NCI-H1694 treated with DMSO at 0.1 percent for 48 hours (cell line): ENCODE results near the gene PITX2.

Experiments used
- DNase-seq: peaks from one replicate; lab custom pipeline; 2025; lab: John Stamatoyannopoulos, UW

Gene PITX2

DNA sequence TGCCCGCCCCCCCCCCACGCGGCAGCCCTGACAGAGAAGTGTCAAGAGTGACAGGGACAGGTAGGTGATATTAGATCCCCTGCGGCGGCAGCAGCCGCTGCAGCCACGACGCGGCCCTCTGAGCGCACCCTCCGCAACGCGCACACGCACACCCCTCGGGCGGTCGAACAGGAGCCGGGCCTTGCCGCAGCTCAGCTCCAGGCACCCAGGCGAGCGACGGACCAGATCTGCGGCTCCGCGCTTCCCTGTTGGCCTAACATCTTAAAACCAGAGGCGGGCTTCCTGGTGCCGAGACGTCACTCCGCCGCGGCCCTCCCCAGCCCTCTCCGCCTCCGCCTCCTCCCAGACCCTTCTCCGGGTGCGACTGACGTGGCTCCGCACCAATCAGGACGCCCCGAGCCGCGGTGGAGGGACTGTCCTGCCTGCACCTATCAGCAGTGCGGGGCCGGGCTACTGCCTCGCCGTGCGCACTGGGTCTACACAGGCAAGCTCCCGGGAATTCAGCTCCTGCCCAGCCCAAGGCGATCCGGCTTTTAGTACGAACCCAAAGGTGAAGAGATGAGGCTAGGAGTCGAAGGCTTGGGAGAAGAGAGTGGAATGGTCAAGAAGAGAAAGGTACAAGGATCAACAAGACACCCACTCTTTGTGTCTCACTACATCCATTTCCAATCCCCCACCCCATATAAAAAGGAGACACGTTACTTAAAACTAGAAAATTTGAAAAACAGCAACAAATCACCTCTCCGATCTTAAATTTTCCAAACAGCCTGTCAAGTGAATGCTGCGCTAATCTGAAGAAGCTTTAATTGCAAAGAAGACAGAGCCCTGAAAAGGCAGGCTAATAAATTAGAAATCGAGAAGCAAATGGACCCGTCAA lies at the start of gene PITX2:
Gene PITX2, minus strand, starts transcription at position 237 of the 877 bp plus-strand sequence. CDS start 617 bp downstream, outside the sequence.
- no peak for DNase-seq

DNA sequence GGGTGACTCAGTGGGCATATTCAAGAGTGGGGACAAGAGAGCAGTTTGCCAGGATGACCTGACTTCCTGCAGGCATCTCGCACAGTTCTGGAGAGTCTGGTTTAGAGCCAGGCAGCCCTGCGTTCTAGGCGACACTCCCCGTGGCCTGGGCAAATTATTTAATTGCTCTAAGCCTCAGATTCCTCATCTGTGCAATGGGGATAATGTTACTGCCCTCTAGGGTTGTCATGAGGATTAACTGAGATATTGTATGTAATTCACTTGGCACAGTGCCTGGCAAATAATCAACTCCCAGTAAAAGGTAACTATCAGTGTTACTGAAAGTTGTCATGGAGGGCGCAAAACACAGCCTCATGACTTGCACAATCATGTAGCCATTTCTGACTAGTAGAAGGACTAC lies 48.8 kb upstream of the PITX2 start:
- DNase-seq: no peak

DNA sequence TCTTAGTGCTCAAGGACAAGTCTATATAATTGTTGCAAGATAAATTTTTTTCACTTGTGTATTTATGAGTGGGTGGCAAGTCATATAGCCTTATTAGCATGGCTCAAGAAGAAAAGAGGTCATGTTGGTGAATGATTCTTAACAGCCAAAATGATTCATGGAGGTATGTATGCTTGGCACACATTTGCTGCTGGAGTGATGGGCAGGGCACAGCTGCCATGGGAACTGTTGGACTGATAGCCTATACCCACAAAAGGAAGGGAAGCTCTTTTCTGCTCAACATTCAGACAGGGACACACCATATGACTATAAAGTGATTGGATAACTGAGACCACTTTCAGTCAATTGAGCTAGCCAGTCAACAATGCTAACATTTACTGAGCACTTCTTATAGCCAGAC lies 46.8 kb upstream of the PITX2 start:
- no peak for DNase-seq

DNA sequence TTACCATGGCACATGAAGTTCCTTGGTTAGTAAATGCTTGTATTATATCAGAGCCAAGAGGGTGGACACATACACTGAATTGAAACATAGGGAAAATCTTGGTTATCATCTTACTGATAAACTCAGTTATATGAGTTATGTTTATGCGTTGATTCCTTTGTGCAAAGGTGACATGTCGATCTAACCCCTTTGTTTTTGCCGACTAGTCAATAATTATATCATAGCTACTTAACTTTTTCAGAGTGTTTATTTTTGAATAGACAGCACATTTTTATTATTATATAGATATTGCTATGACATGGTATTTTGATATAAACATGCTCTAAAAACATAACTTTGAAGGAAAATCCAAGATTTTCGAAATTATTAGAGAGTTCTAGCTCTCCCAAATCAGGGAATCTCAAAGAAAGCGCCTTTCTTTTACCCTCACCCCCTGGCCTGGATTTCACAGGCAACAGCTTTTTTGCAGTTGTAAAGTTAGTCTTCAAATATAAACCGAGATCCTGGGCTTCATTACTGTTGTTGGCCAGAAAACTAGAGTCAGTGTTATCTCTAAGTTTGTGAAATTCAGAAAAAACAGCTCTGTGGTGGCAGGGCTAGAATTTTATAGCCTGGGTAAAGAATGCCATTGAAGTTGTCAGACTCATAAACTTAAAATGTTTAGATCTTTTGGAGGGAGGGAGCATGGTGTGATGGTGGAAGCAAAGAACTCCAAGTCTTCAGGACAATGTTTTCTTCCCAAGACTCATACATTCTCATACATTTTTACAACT lies 45.8 kb upstream of the PITX2 start:
- DNase-seq: no peak

DNA sequence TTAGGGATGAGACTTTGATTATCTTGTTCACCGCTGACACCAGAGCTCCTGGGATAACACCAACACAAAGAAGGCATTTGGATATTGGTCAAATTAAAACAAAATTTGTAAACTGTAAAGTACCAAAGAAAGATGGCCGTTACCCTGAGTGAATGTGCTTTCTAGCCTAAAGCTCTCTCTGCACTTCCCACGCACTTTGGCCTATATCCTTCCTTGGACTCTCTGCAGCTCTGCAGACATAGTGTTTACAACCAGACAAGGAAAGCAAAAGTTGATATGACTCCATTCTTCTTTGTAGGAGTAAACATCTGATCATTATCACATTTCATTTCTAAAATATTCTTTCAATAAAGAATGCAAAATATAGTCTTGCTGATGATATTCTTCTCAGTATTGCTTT lies 44.8 kb upstream of the PITX2 start:
- no peak for DNase-seq

DNA sequence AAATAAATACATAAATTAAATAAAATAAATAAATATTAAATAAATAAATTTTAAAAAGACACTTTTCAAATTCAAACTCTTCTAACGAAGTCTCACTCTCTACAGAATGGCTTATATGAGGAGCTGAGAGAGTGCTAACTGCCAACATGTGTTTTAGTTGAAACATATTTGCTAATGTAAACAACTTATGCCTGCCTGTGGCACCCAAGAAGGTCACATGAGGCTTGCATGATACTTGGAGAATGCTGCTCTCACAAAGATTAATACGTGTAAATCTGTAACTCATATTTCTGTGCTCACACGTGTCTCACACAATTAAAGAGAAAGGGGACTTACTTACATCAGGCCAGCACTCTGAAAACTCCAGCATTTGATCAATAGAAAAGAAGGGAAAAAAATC lies 43.2 kb upstream of the PITX2 start:
- DNase-seq: no peak

DNA sequence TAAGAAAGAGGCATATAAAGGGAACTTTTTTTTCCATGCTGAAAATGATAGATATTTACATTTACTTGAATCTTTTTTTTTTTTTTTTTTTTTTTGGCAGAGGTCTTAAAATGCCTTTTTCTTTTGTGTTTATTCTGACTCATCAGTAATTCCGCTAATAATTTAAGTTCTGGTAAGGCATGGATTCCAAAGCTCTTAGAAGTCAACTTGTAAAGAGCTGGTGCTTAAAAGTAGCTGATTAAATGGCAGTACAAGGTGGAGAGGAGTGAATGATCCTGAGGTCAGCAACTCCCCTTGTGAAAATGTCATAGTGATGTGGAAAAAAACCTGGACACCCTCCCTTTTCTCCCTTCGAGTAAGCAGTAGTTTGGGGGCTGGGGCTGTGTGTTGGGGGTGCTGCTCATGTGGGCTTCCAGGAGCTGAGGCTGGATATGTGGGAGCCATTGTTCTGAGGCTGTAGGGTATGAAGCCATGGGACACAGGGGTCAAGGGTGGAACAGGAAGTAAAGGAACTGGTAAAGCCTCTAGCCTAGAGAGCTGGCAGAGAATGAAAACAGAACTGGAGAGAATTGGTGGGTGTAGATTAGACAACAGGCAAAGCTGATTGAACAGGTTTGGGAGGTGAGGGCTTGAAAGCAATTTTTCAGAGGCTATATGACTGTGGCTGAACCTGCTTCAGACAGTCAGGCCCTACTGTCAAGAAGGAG lies 41.0 kb upstream of the PITX2 start:
- no peak for DNase-seq

DNA sequence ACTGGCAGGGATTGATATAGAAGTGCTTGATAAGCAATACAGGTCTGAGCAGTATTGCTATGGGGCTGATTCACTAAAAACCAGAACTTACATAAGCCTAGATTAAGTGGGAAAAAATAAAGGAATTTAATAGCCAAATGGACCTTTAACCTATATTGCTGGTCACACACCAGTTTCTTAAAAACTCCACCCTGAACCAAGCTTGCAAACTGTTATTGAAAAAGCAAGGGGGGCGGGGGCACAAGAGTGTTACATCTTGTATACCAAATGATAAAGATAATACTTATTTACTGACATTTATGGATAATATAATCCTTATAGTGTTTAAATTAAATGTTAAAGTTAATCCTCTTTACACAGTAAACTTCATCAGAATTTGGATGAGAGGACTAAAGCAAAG lies 40.3 kb upstream of the PITX2 start:
- DNase-seq: no peak

DNA sequence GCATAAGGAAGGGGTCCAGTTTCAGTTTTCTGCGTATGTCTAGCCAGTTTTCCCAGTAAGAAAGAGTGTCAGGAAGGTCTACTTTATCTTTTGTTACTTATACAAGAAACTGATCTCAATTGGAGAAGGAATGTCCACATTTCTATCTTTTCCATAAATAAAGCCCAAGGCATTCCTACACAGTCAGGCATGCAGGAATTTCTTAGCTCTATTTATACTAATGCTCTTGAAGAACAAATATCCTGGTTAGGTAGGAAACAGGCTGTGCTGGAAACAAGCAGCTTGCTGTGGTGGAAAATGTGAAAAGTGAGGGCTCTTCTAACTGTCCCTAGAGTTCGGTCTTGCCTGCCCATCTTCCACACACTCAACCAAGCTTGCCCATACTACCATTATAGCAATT lies 37.9 kb upstream of the PITX2 start:
- DNase-seq: no peak

DNA sequence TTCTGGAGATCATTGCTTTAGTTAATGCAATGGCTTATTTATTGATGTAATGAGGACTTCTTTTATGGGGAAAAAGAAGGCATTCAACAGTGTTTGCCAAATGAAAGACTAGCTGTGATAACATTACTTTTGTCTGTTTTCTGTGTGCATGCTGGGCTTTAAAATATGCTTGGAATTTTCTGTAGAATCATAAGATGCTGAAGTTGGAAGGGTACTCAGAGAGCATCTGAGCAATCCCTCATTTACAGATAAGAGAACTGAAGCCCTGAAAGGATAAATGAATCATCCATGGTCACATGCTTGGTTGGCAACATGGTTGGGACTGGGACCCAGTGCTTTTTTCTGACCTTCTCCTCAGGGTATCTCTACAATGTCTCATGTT lies 31.4 kb upstream of the PITX2 start:
- DNase-seq: no peak

DNA sequence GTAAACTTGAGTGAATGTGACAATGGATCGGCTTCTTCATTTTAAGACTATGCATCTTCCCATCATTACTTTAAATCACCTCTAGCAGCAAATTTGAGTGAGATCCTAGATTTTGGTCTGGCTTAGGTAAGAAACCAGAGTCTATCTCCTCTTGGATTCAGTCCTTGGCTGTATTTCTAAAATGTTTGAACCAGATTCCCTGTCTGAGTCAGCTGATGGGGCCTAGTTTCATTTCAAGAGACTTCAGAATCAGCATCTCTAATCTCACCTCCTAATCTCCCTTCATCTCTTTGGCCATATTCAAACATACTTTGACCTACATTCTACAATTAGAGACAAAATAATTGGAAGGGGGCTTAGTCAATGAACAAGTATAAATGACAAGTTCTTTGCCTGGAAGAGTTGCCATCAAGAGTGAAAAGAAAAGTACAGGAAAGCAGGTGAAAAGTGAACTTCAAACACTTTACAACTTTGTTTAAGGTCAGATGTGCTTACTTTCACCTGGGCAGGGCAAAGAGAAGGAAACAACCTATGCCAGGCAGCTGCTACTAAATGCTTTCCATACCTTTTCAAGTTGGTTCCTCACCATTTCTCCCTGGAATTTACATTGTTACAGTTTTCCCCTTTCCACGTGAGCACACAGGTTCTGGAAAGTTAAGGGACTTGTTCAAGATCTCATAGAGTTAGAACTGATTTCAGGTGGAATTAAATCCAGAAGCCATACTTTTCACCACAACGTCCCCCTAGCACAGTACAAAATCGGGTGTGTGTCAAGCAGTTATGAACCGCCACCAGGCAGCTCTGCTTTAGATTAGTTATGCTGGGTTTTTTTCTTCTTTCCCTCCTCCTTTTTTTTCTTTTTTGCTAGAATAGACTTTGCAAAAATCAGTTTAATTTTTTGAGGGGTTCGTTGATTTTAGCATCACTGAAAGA lies 30.7 kb upstream of the PITX2 start:
- no peak for DNase-seq

DNA sequence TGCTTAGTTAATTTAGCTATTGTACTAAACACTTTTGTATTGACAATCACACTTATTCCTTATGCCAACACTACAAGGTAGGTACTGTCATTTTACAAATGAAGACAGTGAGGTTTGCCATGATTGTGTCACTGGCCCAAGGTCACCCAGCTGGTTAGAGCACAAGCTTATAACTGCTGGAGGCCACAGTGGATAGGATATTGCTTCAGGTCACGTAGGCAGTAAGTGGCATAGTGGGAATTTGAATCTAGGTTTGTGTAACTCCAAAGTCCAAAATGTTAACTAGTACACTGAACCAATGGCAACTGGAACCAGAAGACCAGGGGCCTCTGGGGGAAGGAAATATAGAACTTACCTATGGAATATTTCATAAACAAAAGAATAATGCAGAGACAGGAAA lies 21.1 kb upstream of the PITX2 start:
- no peak for DNase-seq

DNA sequence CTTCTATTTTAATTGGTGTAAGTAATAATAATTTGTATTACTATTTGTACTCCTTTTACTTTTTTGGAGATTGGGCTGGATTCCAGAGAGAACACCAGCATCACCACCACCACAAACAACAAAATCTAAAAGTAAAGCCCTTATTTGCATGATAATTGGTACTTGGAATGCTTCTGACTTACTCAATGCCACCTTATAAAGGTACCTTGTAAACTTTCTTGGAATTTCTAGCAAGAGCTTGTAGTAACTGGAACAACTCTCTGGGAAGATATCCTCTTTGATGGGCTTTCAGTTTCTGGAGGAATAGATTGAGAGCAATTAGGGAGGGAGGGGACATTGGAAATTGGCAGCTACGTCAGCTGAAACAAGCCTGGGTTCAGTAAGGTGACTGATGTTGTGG lies 20.2 kb upstream of the PITX2 start:
- DNase-seq: no peak

DNA sequence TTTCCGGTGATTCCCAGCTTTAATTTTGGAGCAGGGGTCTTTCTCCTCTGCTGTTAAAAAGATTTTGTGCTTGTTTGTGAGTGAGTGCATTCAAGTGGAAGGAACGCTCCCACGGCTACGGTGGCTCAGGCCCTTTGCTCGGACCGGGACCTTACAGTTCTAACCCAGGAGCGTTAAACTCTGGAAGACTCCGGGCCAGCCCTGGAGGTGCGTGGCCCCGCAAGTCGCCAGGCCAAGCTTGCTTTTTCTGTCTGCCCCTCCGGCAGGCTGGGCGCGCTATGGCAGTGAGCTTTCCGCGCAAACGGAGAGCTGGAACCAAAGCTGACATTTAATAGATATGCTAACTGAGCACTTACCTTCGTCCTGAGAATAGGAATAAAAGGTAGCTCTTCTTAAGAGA lies 18.3 kb upstream of the PITX2 start:
- DNase-seq: no peak

DNA sequence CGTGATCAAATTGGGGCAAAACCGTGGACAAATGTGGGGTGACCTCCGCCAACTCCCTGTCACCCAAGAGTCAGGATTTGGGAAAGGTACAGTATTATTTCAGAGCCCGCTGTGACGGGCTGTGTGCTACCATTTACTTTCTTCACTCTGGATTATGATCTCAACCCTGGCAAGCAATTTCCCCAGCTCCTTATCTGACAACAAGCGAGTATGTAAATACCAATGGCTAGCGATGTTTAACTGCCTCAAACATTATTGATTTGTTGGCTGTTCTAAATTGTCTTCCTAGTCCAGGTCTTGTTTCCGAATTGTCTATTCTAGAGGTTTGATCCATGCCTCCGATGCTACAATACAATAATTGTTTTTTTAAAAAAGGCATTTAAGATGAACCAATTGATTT lies 17.7 kb upstream of the PITX2 start:
- DNase-seq: no peak

DNA sequence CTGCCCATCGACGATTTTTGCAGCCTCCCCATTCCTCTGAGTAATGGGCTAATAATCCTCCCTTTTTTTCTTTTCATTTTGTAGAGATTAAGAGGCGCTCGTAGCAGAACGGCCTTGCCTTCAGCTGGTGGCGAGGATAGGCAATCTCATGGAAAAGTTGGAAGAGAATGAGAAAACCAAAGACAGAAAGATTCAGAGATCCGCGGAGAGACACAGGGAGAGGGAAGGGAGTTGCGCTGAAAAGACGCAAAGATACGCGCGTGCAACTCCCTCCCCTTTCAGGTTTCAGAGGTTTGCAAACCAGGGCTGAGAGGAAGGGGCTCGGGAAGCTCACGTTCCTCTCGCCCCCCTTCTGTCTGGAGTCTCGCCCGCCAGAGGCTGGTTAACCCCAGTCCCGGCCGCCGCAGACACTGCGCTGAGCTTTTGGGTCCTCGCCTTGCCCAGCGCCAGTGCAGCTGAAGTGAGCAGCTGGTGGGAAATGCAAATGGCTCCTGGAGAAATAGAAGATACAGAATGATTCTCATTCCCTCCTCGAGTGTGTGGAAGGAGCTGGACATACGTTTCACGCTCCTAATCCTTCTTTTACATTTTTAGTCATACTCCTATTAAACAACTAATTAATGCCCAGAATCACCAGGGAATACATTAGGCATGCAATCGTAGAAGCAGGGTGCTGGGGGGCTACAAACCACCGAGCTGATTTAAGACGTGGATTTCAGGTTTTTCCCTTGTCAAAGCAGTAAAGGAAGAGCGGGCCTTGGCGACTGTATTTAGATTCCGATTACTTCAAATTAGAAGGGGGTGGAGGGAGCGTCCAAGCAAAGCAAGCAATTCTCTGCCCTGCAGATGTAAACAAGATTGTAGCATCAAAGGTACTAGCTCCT lies 16.6 kb upstream of the PITX2 start:
- DNase-seq: no peak

DNA sequence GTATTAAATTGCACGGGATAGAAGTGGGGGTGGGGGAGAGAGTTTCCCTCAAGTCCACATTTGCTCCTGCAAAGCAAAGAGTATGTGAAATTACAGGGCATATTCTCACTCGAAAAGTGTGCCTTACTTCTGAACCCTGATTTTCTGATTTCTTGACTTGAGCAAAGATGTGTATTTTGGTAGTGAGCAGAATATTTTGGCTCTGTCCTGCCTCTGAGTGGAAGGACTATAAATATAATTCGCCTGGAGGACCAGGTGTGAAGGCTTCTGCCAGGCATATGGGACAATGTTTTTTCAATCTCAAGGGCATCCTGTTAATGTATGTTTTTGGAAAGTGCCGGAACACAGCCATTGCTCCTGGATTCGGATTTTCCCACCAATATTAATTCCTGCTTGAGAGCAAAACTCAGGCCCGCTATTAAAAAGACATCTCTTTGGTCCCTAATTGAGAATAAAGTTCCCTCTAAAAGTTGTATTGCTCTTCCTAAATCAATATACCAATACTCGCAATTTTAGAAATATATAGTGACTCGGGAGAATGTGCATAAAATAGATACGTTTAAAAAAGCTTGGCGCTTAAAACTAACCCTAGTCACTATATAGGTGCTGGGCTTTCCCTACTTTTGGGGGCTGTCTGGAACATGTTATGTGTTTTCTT lies 15.3 kb upstream of the PITX2 start:
- no peak for DNase-seq

DNA sequence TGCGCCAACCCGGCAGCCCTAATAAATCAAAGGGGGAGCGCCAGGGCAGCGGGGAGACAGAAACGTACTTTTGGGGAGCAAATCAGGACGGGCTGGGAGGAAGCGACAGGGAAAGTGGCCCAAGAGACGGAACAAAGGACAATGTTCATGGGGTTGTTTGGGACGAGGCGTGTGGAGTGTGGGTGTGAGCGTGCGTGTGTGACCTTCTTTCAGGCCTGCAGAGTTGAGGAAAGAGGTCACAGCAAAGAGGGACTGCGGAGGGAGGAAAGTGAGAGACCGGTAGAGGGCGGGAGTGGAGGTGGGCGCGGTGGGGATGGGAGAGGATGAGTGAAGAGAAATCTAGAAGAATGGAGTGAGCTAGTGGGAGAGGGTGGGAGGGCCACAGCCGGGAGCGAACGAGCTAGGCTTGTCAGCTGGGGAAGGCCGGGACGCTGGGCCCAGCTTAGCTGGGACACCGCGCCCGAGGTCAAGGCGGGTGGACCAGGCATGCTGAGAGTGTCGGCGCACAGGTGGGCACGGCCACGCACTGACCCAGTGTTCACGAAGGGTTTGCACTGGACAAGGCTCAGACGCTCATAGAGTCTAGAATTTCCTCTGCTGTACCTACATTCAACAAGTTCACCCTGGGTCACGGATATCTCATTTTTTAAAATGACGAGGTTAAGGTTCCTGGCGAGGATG lies 14.7 kb upstream of the PITX2 start:
- DNase-seq: no peak

DNA sequence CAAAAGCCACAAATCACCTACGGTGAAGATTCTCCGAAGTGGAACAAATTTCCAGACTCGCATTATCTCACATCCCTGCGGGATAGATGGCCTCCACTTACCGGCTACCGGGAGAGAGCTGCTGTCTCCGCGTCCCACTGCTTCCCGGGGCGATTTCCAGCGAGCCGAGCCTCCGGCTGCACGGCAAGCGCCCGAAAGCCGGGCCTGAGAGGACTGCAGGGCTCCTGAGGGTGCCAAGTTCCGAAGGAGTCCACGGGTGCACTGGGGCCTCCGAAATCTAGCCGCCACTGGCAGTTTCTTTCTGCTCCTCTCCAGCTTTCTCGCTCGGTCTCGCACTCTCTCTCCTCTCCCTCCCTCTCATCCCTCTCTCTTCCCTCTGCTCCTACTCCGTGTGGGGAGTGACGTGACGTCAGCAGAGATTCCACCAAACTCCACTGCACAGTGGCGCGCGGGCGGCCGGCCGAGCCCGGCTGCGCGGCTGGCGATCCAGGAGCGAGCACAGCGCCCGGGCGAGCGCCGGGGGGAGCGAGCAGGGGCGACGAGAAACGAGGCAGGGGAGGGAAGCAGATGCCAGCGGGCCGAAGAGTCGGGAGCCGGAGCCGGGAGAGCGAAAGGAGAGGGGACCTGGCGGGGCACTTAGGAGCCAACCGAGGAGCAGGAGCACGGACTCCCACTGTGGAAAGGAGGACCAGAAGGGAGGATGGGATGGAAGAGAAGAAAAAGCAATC lies 14.0 kb upstream of the PITX2 start:
- no peak for DNase-seq
